ENCODE data around the gene DOK7. TPM values are rescaled to one million over a fixed set of nuclear protein-coding genes. Genes with fewer than 3 reads are reported as not detected.

The DOK7 gene
- total and polyA plus RNA-seq, 2 experiments from 2014 or later: 0.23 to 1.8 TPM

- Histone ChIP-seq H3K4me2 (no peak overlapping the region), H3K9me2 (replicated peaks; ENCODE audit: insufficient read depth) (no peaks in the 10 kb centered on the region), H3K4me3 (no peak overlapping the region), H3K4me1 (ENCODE audit: insufficient read depth) (no peaks in the 10 kb centered on the region), H3K27ac (no peak overlapping the region), H4K20me1 (ENCODE audit: insufficient read depth, poor library complexity, severe bottlenecking) (peaks cover 19% of the 10 kb centered on the region), H3K36me3 (replicated peaks; ENCODE audit: insufficient read depth, low read depth) (no peaks in the 10 kb centered on the region), H3K79me2 (peaks cover 3% of the 10 kb centered on the region), H3K27me3 (no peaks in the 10 kb centered on the region), H2AFZ (no peak overlapping the region), H3K9me3 (ENCODE audit: low read depth) (no peaks in the 10 kb centered on the region)
- no peak for DNase-seq (ENCODE audit: low spot score)
- no peak for TF ChIP-seq EZH2 (IDR thresholded peaks at IDR 0.05; ENCODE audit: borderline replicate concordance)
- no peak for TF ChIP-seq CTCF (IDR thresholded peaks at IDR 0.05; ENCODE audit: poor library complexity)
- TF ChIP-seq EZH2phosphoT487 (IDR thresholded peaks at IDR 0.05; ENCODE audit: low read depth, severe bottlenecking, unreplicated experiment): no peak
- WGBS (ENCODE audit: low lambda C conversion rate, missing lambda C conversion rate): 93% methylated on average over 19 of the region's 24 CpGs
Measured at GRCh38 chr4:3501126-3501824, 38.2 kb downstream of the DOK7 start.

- H3K9me2 ChIP-seq (replicated peaks; ENCODE audit: insufficient read depth): no peaks in the 10 kb centered on the region
- no peaks in the 10 kb centered on the region for H3K36me3 ChIP-seq (replicated peaks; ENCODE audit: insufficient read depth, low read depth)
- no peak for DNase-seq (ENCODE audit: low spot score)
- H3K79me2 ChIP-seq: peaks cover 5% of the 10 kb centered on the region
- H2AFZ ChIP-seq: no peak overlapping the region
- no peak overlapping the region for H3K27ac ChIP-seq
- no peaks in the 10 kb centered on the region for H3K9me3 ChIP-seq (ENCODE audit: low read depth)
- H4K20me1 ChIP-seq (ENCODE audit: insufficient read depth, poor library complexity, severe bottlenecking): peaks cover 19% of the 10 kb centered on the region
- TF ChIP-seq EZH2phosphoT487 (IDR thresholded peaks at IDR 0.05; ENCODE audit: low read depth, severe bottlenecking, unreplicated experiment): no peak
- no peak for TF ChIP-seq CTCF (IDR thresholded peaks at IDR 0.05; ENCODE audit: poor library complexity)
- no peak for TF ChIP-seq EZH2 (IDR thresholded peaks at IDR 0.05; ENCODE audit: borderline replicate concordance)
- H3K4me1 ChIP-seq (ENCODE audit: insufficient read depth): no peaks in the 10 kb centered on the region
- no peaks in the 10 kb centered on the region for H3K27me3 ChIP-seq
- H3K4me2 ChIP-seq: no peak overlapping the region
- H3K4me3 ChIP-seq: no peak overlapping the region
- WGBS (ENCODE audit: low lambda C conversion rate, missing lambda C conversion rate): 98% methylated on average over 17 of the region's 19 CpGs
Measured at GRCh38 chr4:3501825-3502425, 38.8 kb downstream of the DOK7 start.

GRCh38 chr4:3502941-3503936 is 40.1 kb downstream of the DOK7 start:
- no peak overlapping the region for H3K27ac ChIP-seq
- H3K4me1 ChIP-seq (ENCODE audit: insufficient read depth): no peaks in the 10 kb centered on the region
- H3K4me3 ChIP-seq: no peak overlapping the region
- H3K9me3 ChIP-seq (ENCODE audit: low read depth): no peaks in the 10 kb centered on the region
- 95% methylated on average over 37 of the region's 39 CpGs for WGBS (ENCODE audit: low lambda C conversion rate, missing lambda C conversion rate)
- H4K20me1 ChIP-seq (ENCODE audit: insufficient read depth, poor library complexity, severe bottlenecking): peaks cover 16% of the 10 kb centered on the region
- H3K9me2 ChIP-seq (replicated peaks; ENCODE audit: insufficient read depth): no peaks in the 10 kb centered on the region
- DNase-seq (ENCODE audit: low spot score): no peak
- H3K4me2 ChIP-seq: no peak overlapping the region
- H3K27me3 ChIP-seq: no peaks in the 10 kb centered on the region
- peaks cover 5% of the 10 kb centered on the region for H3K79me2 ChIP-seq
- H3K36me3 ChIP-seq (replicated peaks; ENCODE audit: insufficient read depth, low read depth): no peaks in the 10 kb centered on the region
- H2AFZ ChIP-seq: no peak overlapping the region
- TF ChIP-seq EZH2 (IDR thresholded peaks at IDR 0.05; ENCODE audit: borderline replicate concordance) (no peak), EZH2phosphoT487 (IDR thresholded peaks at IDR 0.05; ENCODE audit: low read depth, severe bottlenecking, unreplicated experiment) (no peak)

All from hepatocyte (in vitro differentiated cells).